GM12878 (cell line): ENCODE measurements around the gene RIMBP2. TPM values are rescaled to one million over a fixed set of nuclear protein-coding genes. Genes with fewer than 3 reads are reported as not detected.

Source experiments
- ATAC-seq: fragments of 200-7000 bp; cut with Tn5 transposase; 3 replicates; pipeline ENCODE4 v1.9.1; 2020; ENCODE audit warnings: mild to moderate bottlenecking, moderate library complexity
- BruUV-seq: library from RNA; stranded (reverse); fragments of 400-500 nt; replicated peaks from 2 replicates; lab custom pipeline; 2021; lab: Mats Ljungman, UMichigan
- CTCF ChIA-PET: fragments of 300-600 bp; sonication (Branson Sonifier 250); formaldehyde crosslinking; extraction: SDS; loops from one replicate; lab custom pipeline; 2021; ENCODE audit warnings: inconsistent platforms; lab: Yijun Ruan, JAX
- POLR2A ChIA-PET: fragments of 350-600 bp; formaldehyde crosslinking; extraction: SDS; loops from one replicate; lab custom pipeline; 2021; ENCODE audit warnings: inconsistent platforms; lab: Charles Lee
- RAD21 ChIA-PET: fragments of 300-600 bp; sonication (Branson Sonifier 250); formaldehyde crosslinking; loops from one replicate; lab custom pipeline; 2023; ENCODE audit warnings: antibody characterized with exemption; ENCODE audit not compliant: unreplicated experiment; lab: Charles Lee
- SMC1A ChIA-PET: fragments of 300-600 bp; sonication (Branson Sonifier 250); formaldehyde crosslinking; loops from one replicate; lab custom pipeline; 2023; ENCODE audit not compliant: unreplicated experiment, uncharacterized antibody; lab: Charles Lee
- DNase-seq: peaks from one replicate; pipeline ENCODE4 v3.0.0-alpha.2; 2011; ENCODE audit warnings: low read depth, low spot score
- FAIRE-seq: peaks from 3 replicates; lab custom pipeline; 2011; peaks lifted over from hg19 to GRCh38; lab: Jason Lieb, UNC
- H2AFZ ChIP-seq: 2 replicates; pipeline ENCODE4 v1.6.0; 2011; ENCODE audit warnings: low read depth, low read length, control low read depth; ENCODE audit not compliant: control insufficient read depth
- H3K27ac ChIP-seq: 2 replicates; pipeline ENCODE4 v1.5.1; 2011; ENCODE audit warnings: control low read depth; ENCODE audit not compliant: control insufficient read depth, insufficient read depth
- H3K27me3 ChIP-seq, 2 experiments: replicated peaks in 1 of 2; 2 replicates each; pipeline versions ENCODE4 v1.6.0 to v1.6.1; 2011; ENCODE audit warnings: low read length in 1 of 2; ENCODE audit not compliant: control insufficient read depth in 2 of 2, insufficient read depth in 2 of 2
- H3K36me3 ChIP-seq, 2 experiments: 2 replicates each; pipeline ENCODE4 v1.5.1; 2011; ENCODE audit warnings: low read length in 1 of 2; ENCODE audit not compliant: control insufficient read depth in 2 of 2, insufficient read depth in 2 of 2
- H3K4me1 ChIP-seq: 2 replicates; pipeline ENCODE4 v1.6.1; 2011; ENCODE audit warnings: mild to moderate bottlenecking, low read length, moderate library complexity, mixed read lengths; ENCODE audit not compliant: control insufficient read depth, insufficient read depth
- H3K4me2 ChIP-seq: 2 replicates; pipeline ENCODE4 v1.6.0; 2011; ENCODE audit warnings: control low read depth; ENCODE audit not compliant: control insufficient read depth, insufficient read depth
- H3K4me3 ChIP-seq: fragments of 200-600 bp; sonication (generic); 2 replicates; pipeline ENCODE4 v1.5.1; 2016
- H3K79me2 ChIP-seq: 2 replicates; pipeline ENCODE4 v1.6.0; 2011; ENCODE audit warnings: low read length; ENCODE audit not compliant: control insufficient read depth, insufficient read depth
- H3K9ac ChIP-seq: 2 replicates; pipeline ENCODE4 v1.8.0; 2011; ENCODE audit warnings: low read length, control low read depth, mixed read lengths; ENCODE audit not compliant: control insufficient read depth, insufficient read depth
- H3K9me3 ChIP-seq: replicated peaks from 3 replicates; pipeline ENCODE4 v1.5.1; 2011; ENCODE audit warnings: mild to moderate bottlenecking, low read length; ENCODE audit not compliant: control insufficient read depth, insufficient read depth
- H4K20me1 ChIP-seq: 2 replicates; pipeline ENCODE4 v1.6.0; 2011; ENCODE audit not compliant: control insufficient read depth, insufficient read depth
- ASH2L ChIP-seq: fragments of 300-600, 200-600 bp; sonication (generic); IDR thresholded peaks from 2 replicates; pipeline ENCODE4 v1.6.1; 2017; ENCODE audit warnings: low read depth, mild to moderate bottlenecking, borderline replicate concordance
- CHD2 ChIP-seq: IDR thresholded peaks from 2 replicates; pipeline ENCODE4 v1.6.1; 2011; ENCODE audit warnings: low read depth, low read length, improper control_type of control experiment, borderline replicate concordance
- GATAD2B ChIP-seq: fragments of 450-650 bp; conservative IDR thresholded peaks from 2 replicates; pipeline ENCODE4 v1.6.1; 2017; ENCODE audit warnings: low read depth, mild to moderate bottlenecking, moderate library complexity
- KLF5 ChIP-seq: fragments of 450-650 bp; IDR thresholded peaks from 2 replicates; pipeline ENCODE4 v1.6.1; 2014; ENCODE audit warnings: mild to moderate bottlenecking; ENCODE audit not compliant: partially characterized antibody
- MEF2A ChIP-seq: IDR thresholded peaks from 2 replicates; pipeline ENCODE4 v1.6.1; 2011; ENCODE audit warnings: low read depth, mild to moderate bottlenecking, low read length, moderate library complexity; ENCODE audit not compliant: insufficient read depth
- NR2C2 ChIP-seq: IDR thresholded peaks from 2 replicates; pipeline ENCODE4 v1.6.1; 2011; ENCODE audit warnings: borderline replicate concordance, low read depth; ENCODE audit not compliant: control insufficient read depth, insufficient read length
- PAX8 ChIP-seq: fragments of 450-650 bp; IDR thresholded peaks from 2 replicates; pipeline ENCODE4 v1.6.1; 2017; ENCODE audit warnings: mild to moderate bottlenecking, moderate library complexity
- POLR2AphosphoS2 ChIP-seq: IDR thresholded peaks from 2 replicates; pipeline ENCODE4 v1.6.1; 2011; ENCODE audit warnings: low read depth, mild to moderate bottlenecking, low read length, improper control_type of control experiment, moderate library complexity
- RBBP5 ChIP-seq: fragments of 200-600 bp; sonication (generic); conservative IDR thresholded peaks from 2 replicates; pipeline ENCODE4 v1.6.1; 2016
- YY1 ChIP-seq: IDR thresholded peaks from 2 replicates; pipeline ENCODE4 v1.6.1; 2011; ENCODE audit warnings: low read depth, mild to moderate bottlenecking, low read length
- ZNF217 ChIP-seq: fragments of 450-650 bp; IDR thresholded peaks from 2 replicates; pipeline ENCODE4 v1.6.1; 2017; ENCODE audit warnings: antibody characterized with exemption, mild to moderate bottlenecking
- ZNF24 ChIP-seq: fragments of 450-650 bp; IDR thresholded peaks from 2 replicates; pipeline ENCODE4 v1.6.1; 2017; ENCODE audit warnings: antibody characterized with exemption, mild to moderate bottlenecking
- WGBS: methylation state at CpG from one replicate; pipeline ENCODE4 v1.1.6; 2016; ENCODE audit warnings: low lambda C conversion rate; ENCODE audit not compliant: insufficient replicate concordance, insufficient coverage; ENCODE audit errors: missing lambda C conversion rate; 5-methylcytosine and 5-hydroxymethylcytosine counted together
- in situ Hi-C: fragments of 300-500 bp; cut with MboI; formaldehyde crosslinking; loops from 9 replicates; pipeline ENCODE4 v1.14.3; 2018; ENCODE audit warnings: mixed read lengths
- intact Hi-C: fragments of 100-400 bp; cut with micrococcal nuclease; formaldehyde crosslinking; loops from one replicate; pipeline ENCODE4 v1.14.2; 2022; ENCODE audit not compliant: unreplicated experiment
- polyA plus RNA-seq, 11 experiments: library from polyadenylated mRNA; depleted of rRNA in 4 of 11; unstranded in 6 of 11; stranded (reverse) in 5 of 11; fragments of >200 nt; fragmentation: Nextera tagmentation in 4 of 11; fragmentation: Illumina TruSeq in 1 of 11; extraction: Ambion mirVana in 4 of 11; extraction: Trizol in 1 of 11; gene quantifications; 1 replicate in 1 of 11; 2 replicates in 10 of 11; pipeline versions ENCODE4 v1.2.1 to v1.2.3, GENCODE V29; 2011 to 2016; ENCODE audit warnings: inconsistent platforms in 2 of 11, missing spikeins in 2 of 11, low read depth in 1 of 11
- total RNA-seq, 4 experiments: library from RNA; depleted of rRNA in 3 of 4; stranded (reverse); fragments of >200 nt in 3 of 4; fragmentation: Illumina TruSeq in 1 of 4; extraction: Trizol in 1 of 4; gene quantifications; 2 replicates each; pipeline versions ENCODE4 v1.2.1 to v1.2.3, GENCODE V29; 2013 to 2021
- TF ChIP-seq, protein P1 (sequence below): IDR thresholded peaks from 2 replicates; pipeline ENCODE4 v1.6.1; 2011; ENCODE audit warnings: borderline replicate concordance, low read depth, mild to moderate bottlenecking, moderate library complexity, low read length; ENCODE audit not compliant: insufficient read depth, poor library complexity, severe bottlenecking
- TF ChIP-seq, protein P2 (sequence below): IDR thresholded peaks from 2 replicates; pipeline ENCODE4 v1.6.1; 2011; ENCODE audit warnings: low read depth, mild to moderate bottlenecking, low read length, moderate library complexity, borderline replicate concordance; ENCODE audit errors: extremely low read depth

The RIMBP2 gene
- total and polyA plus RNA-seq, 10 of the 15 experiments (the other 5 are each of a cell fraction or from before 2014, with no cell fraction given), result 0.04 to 2.9 (median 0.07) TPM; not detected in 1

DNA sequence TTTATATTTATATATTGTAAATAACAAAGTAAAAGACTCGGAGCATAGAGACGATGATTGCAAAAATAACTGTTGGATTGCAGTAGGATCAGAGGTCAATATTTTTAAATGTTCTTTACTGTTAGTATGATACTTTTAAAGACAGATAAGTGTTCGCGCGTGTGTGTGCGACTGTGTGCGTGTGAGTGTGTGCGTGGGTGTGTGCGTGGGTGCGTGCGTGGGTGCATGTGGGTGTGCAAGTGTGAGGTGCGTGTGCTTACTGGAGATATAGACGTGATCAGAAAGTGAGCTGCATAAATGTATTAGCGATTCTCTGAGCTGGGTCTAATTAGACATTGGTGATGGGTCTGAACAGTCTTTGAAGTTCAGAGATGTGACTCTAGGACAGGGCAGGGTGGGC lies 142.9 kb downstream of the RIMBP2 start (continued):
- TF ChIP-seq, protein P1, sequence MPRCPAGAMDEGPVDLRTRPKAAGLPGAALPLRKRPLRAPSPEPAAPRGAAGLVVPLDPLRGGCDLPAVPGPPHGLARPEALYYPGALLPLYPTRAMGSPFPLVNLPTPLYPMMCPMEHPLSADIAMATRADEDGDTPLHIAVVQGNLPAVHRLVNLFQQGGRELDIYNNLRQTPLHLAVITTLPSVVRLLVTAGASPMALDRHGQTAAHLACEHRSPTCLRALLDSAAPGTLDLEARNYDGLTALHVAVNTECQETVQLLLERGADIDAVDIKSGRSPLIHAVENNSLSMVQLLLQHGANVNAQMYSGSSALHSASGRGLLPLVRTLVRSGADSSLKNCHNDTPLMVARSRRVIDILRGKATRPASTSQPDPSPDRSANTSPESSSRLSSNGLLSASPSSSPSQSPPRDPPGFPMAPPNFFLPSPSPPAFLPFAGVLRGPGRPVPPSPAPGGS, result peak; percentile 78

DNA sequence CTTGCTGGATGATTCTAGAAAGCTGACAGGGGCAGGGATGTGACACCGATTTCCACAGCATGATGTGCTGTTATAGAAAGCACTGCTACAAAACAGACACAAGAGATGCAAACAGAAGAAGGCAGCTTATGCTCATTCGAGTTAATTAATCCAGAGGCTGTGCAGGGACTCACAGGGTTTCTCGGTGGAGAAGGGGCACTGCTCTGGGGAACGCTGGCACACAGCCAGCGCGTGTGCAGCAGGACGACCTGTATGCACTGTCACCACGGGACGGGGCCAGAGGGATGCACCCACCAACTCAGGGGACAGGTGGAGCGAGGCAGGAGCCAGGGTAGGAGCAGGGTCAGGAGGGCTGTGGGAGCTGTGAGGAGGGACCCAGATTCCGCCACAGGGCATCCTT lies 143.5 kb downstream of the RIMBP2 start:
- SMC1A ChIA-PET, result no interaction called here
- Histone ChIP-seq H3K9me3 (no peaks in the 10 kb centered on the region; the same call in 1 of the 3 replicates), H3K4me2 (no peak overlapping the region), H3K27me3 (no peaks in the 10 kb centered on the region), H3K36me3 (no peaks in the 10 kb centered on the region), H3K9ac (no peak overlapping the region), H3K4me3 (no peak overlapping the region), H4K20me1 (no peaks in the 10 kb centered on the region), H3K79me2 (no peaks in the 10 kb centered on the region), H2AFZ (no peak overlapping the region), H3K4me1 (peaks cover 4% of the 10 kb centered on the region; the same call in 1 of the 2 replicates), H3K27ac (no peak overlapping the region)
- BruUV-seq, result no TSS peak
- POLR2A ChIA-PET, result no interaction called here
- WGBS, result 35% methylated on average over 11 of the region's 11 CpGs
- no peak for DNase-seq
- intact Hi-C loops (loop anchor here (10.0 kb wide), 2 partner anchors 142 to 172 kb away; partner anchors contain the start of gene RIMBP2), in situ Hi-C loops (no loop called here)
- RAD21 ChIA-PET, result no interaction called here
- CTCF ChIA-PET, result no interaction called here
- ATAC-seq, result no peak
- TF ChIP-seq ZNF24, result no peak
- no peak for FAIRE-seq

DNA sequence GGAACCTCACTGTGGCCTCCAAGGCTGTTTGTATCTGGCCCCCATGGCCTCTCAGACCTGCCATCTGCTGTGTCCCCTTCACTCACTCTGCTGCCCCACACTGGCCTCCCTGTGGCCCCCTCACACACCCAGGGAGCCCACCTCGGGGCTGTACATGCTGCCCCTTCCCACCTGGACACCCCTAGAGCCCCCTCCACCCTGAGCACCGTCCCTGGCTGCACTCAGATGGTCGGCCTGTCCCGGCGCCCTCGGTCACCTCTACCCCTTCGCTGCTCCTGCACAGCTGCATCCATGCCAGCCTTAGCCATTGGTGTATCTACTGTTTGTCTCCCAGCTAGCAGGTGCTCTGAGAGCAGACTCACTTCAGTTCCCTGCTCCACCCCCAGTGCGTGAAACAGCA lies 144.4 kb downstream of the RIMBP2 start:
- Histone ChIP-seq H3K27me3 (no peaks in the 10 kb centered on the region), H3K4me3 (no peak overlapping the region), H3K27ac (no peak overlapping the region; the same call in 1 of the 2 replicates), H3K79me2 (no peaks in the 10 kb centered on the region), H3K9ac (no peak overlapping the region), H3K9me3 (peaks cover under 1% of the 10 kb centered on the region; the same call in 1 of the 3 replicates), H3K4me2 (no peak overlapping the region), H3K36me3 (no peaks in the 10 kb centered on the region), H4K20me1 (no peaks in the 10 kb centered on the region), H3K4me1 (peaks cover 4% of the 10 kb centered on the region; the same call in 1 of the 2 replicates), H2AFZ (no peak overlapping the region)
- no peak for FAIRE-seq
- ChIA-PET CTCF (no interaction called here), SMC1A (no interaction called here), POLR2A (no interaction called here), RAD21 (interaction anchor here (0.7 kb wide), 1 partner anchor 147 kb away, joined by 5 read pairs; no protein-coding TSS in a partner anchor)
- DNase-seq, result no peak
- no peak for ATAC-seq
- no TSS peak for BruUV-seq
- no peak for TF ChIP-seq GATAD2B
- TF ChIP-seq MEF2A, result no peak
- TF ChIP-seq CHD2, result no peak
- TF ChIP-seq POLR2AphosphoS2, result no peak
- TF ChIP-seq ASH2L, result no peak
- TF ChIP-seq YY1, result no peak
- TF ChIP-seq ZNF217, result no peak
- TF ChIP-seq, protein P2, sequence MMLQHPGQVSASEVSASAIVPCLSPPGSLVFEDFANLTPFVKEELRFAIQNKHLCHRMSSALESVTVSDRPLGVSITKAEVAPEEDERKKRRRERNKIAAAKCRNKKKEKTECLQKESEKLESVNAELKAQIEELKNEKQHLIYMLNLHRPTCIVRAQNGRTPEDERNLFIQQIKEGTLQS, result no peak
- TF ChIP-seq NR2C2, result no peak
- TF ChIP-seq PAX8, result no peak
- TF ChIP-seq KLF5, result no peak
- TF ChIP-seq RBBP5, result no peak
- in situ Hi-C loops, result no loop called here
- 24% methylated on average over 8 of the region's 8 CpGs for WGBS
- intact Hi-C loops, result loop anchor here (10.0 kb wide), 2 partner anchors 143 to 173 kb away; partner anchors contain the start of gene RIMBP2
